8988T (cell line): ENCODE data around the gene LCNL1.
A peak's percentile ranks its signal among the peaks of the same experiment; 100 is the strongest.
"Not testable (repeated sequence)": the region's sequence is repeated elsewhere in the genome, so short reads cannot be mapped to it uniquely, and the experiment has no call there.

ENCODE experiments used
- DNase-seq: peaks from one replicate; pipeline ENCODE4 v3.0.0; 2011

LCNL1 gene

DNA sequence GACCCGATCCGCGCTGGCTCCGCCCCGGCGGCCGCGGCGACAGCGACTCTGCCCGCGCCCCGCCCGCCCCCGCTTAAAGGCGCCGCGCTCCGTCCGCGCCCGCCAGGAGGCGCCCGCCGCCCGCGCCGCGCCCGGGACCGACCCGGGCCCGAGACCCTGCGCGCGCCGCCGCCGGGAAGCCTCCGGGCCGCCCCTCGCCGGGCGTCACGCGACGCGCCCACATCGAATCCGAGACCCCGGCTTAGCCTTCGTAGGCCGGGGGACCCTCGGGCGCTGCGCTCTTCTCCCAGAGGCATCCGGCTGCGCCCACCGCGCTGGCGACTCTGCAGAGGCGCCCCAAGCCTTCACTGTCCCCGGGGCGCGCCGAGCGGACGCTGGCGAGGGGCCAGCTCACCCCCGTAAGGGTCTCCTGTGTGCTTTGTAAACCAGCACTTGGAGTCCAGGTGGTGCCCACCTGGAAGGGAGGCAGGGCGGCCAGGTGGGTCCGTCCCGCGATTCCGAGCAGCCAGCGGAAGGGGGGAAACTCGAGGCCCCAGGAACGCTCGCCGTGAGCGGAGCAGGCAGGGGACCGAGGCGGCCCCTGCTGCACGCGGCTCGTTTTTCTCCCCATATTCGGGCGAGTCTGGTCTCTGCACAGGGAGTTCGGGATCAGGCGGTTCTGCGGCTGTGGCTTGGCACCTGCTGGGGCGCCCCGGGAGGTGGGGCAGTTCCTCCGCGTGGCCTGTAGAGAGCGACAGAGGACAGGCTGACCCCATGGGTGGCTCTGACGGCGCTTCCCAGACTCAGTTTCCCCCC lies 45.7 kb downstream of the LCNL1 start:
- peak; percentile 83 for DNase-seq

DNA sequence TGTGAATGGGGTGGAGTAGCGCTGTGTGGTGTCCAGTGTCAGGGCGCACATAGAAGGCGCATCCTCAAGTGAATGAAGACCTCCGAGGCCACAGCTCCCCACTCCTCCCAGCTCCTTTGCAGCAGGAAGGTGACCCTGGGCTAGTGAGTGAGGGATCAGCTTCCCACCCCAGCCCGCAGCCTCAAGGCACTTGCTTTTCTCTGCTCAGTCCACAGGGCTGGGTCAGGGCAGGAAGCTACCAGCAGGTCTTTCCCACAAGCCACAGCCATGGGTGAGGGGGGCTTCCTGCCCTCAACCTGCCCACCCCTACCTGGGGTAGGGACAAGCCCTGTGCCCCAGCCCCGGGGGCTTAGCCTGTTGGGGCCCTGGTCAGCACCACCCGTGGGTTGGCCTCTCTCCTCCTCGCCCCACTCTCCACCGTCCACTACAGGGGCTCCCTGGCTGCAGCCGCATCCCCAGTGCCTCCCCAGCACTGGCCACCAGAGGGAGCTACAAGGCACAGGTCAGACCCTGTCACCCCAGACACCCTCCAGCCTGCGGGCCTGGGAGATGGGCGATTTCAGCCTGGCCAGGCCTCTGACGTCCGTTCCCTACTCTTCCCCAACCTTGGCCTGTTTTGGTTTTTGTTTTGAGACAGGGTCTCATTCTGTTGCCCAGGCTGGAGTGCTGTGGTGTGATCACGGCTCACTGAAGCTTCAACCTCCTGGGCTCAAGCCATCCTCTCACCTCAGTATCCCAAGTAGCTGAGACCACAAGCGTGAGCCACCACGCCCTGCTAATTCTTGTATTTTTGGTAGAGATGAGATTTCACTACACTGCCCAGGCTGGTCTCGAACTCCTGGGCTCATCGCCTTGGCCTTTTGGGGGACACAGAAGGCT lies 46.5 kb downstream of the LCNL1 start:
- peak; percentile 86 for DNase-seq

DNA sequence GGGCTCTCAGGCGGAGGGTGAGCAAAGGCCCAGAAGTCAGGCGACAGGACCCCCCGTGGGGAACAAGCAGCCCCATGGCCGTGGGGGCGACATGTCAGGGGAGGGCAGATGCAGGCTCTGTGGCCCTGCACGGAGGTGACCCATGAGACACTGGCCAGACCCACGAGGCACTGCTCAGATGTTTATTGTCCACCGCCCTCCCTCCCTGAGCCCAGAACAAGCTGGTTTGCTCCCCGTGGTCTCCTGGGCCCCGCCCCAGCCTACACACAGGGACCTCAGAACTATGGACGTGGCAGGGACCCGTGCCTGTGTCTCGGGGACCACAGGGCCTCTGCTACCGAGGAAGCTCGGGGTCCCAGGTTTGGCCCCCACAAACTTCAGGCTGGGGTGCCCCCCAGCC lies 47.2 kb downstream of the LCNL1 start:
- DNase-seq, result no peak

DNA sequence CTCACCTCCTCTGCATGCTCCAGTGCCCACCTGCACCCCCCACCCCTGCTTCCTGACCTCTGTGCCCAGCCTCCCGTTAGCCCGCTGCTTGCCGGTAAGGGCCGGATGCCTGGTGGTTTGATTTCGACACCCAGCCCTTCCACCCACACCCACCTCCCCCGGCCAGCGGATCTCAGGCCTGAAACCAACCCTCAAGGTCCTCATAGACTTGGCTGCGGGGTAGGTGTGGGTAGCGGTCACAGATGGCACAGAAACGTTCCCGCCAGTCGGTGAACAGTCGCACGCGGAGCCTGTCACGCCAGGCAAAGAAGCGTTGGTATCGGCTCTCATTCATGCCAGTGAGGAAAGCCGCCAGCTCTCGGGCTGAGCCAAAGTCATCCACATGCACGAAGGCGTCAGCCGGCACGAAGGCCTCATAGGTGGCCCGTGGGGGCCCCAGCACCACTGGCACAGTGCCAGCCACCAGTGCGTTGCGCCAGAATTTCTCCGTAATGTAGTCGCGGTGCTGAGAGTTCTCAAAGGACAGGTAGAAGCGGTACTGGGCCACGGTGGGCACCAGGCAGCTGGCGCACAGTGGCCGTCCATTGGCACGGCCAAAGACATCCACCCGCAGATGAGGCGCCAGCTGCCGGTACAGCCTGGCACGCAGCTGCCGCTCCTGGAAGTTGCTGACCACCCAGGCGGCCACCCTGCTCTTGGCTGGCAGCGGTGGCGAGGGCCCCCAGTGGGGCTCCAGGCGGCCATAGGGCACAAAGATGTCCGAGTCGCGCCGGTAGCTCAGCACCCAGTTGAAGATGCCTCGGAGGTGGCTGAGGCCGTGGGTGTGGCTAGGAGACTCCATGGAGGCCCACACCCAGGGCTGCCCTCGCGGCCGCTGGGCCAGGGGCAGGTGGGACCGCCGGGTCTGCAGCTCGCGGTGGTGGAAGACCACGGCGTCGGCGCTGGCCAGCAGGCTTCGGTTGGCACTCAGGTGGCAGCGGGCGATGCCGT lies 48.0 kb downstream of the LCNL1 start:
- no peak for DNase-seq

DNA sequence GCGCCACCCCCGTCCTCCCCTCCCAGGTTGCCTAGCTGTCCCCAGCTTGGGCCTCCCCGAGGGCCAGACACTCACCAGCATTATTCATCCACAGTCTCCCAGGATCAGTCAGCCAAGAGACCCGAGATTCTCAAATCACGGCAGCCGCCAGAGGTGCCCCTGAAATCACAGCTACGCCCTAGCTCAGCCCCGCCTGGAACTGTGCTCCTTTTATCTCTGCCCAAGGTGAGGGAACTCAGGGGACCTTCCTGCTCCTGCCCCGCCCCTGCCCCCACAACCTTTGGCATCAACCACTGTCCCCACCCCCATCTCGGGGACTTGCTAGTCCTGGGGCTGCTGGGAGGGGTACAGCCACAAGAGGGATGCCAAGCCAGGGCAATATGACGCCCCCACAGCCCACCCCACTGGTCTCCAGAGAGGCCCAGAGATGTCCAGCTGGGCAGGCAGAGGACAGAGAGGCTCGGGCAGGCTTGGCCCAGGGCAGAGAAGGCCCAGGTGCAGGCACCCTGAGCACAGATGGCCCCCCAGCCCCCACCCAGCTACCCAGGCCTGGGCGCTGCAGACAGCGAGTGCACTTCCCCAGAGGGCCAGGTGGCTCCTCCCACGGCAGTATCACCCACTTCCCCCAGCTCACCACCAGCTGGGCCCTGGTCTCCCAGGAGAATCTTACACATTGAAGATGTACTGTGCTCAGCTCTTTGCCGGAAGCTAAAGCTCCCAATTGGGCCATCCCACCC lies 49.3 kb downstream of the LCNL1 start, which contains the start of gene FUT7:
FUT7 (minus strand) TSS at position 185 of the 737 bp plus-strand sequence; CDS start at position 88, 97 bp downstream.
- DNase-seq, result no peak

- no peak for DNase-seq
Observed at GRCh38 chr9:137032858-137033257, 50.1 kb downstream of the LCNL1 start.

- not testable (repeated sequence) for DNase-seq
Observed at GRCh38 chr9:137033481-137033880, 50.7 kb downstream of the LCNL1 start.

DNA sequence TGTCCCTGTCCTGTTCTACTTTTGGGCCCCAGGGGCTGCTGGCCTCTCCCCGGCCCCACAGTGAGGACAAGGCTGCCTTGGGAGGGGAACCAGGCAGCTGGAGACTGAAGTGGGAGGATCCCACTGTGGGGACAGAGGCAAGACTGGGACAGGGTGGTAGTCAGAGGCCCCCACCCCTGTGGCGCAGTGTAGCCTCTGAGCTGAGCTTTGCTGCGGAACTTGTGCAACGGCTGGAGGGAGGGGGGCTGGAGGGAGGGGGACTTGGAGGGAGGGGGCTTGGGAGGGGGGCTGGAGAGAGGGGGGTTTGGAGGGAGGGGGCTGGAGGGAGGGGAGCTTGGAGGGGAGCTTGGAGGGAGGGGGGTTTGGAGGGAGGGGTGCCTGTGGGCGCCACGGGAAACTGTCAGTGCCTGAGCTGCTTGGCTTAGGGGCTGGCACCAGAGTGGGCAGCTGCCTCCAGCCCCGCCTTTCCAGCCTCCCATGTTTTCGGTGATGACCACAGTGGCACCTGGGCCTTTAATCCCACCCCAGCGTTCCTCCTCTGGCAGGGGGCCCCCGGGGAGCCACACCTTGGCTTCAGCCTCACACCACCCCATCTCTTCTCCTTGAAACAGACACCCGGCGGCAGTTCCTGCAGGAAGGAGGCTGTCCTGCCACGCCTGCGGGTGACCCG lies 51.4 kb downstream of the LCNL1 start:
- no peak for DNase-seq

- peak; percentile 97 for DNase-seq
Observed at GRCh38 chr9:137034709-137035506, 52.1 kb downstream of the LCNL1 start.
